GM08714 (cell line): Measurements from ENCODE around the gene SH3PXD2A.
"Not testable (repeated sequence)": the region's sequence is repeated elsewhere in the genome, so short reads cannot be mapped to it uniquely, and the experiment has no call there.

Source experiments
- H3K4me3 ChIP-seq: fragments of 200-500 bp; sonication (Bioruptor generic); 2 replicates; pipeline ENCODE4 v1.5.1; 2014; ENCODE audit warnings: mild to moderate bottlenecking, low read length, inconsistent platforms
- ZNF274 ChIP-seq: IDR thresholded peaks from 2 replicates; pipeline ENCODE4 v1.6.1; 2012; ENCODE audit warnings: mild to moderate bottlenecking, low read depth, low read length

SH3PXD2A gene

DNA sequence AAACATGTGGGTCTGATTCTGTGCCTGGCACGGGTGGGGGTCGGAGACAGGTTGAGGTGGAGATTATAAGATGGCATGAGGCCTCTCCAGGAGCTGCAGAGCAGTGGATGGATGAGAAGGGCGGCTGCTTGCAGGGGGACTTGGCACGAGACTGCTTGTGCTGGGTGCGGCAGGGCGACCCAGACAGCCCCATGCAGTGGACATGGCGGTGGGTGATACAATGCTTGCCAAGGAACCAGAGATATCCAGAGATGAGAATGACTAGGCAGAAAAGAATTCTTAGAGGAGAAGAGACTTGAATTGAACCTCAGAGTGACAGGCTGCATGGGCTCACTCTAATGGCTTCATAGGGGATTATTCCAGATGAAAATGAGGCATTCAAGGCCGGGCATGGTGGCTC lies 216.4 kb downstream of the SH3PXD2A start:
- TF ChIP-seq ZNF274, result no peak

DNA sequence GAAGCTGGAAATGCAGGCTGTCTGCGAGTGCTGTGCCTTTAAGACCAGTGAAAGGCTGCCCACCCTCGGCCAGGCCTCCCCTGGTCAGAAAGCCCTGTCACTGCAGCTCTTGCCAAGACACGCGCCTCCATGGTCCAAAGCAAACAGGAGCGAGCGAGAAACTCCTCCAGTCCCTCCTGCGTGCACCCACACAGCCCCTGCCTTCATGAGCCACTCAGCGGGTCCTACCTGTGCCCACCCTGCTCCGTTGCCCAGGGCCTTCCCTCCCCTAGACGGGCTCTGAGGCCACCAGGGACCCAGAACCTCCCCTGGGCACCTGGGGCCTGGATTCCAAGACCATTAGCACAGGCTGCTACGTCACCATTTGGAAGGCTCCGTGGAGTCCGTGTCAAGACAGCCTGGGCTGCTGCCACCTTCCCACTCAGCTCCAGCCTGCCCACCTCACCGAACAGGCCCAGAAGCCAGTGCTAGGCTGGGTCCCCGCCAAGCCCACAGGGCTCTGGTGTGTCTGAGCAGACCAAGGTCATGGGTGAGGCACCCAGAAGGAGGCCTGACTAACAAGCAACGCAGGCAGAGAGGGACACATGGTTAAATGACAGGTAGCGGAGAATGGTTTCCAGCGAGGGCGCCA lies 217.3 kb downstream of the SH3PXD2A start:
- no peak overlapping the region for H3K4me3 ChIP-seq
- no peak for TF ChIP-seq ZNF274

More for the DNA sequence above, 216.4 kb downstream of the SH3PXD2A start:
- no peak overlapping the region for H3K4me3 ChIP-seq

DNA sequence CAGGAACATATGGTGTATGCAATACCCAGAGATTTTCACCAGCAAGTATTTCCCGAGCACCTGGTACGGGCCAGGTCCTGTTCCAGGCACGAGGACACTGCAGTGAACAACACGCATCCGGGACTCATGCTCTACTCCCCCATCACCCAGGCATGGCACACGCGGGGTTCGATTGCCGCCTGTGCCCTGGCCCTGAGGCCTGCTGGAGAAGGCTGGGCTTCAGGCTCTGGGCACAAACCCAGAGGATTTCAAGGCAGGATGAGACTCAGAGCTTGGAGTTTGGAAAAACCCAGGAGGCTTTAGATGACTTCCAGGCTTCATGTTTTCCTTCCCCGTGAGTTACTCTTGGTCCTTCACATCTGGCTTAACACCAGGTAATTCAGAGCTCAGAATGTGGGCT lies 218.4 kb downstream of the SH3PXD2A start:
- TF ChIP-seq ZNF274, result no peak
- no peak overlapping the region for H3K4me3 ChIP-seq

DNA sequence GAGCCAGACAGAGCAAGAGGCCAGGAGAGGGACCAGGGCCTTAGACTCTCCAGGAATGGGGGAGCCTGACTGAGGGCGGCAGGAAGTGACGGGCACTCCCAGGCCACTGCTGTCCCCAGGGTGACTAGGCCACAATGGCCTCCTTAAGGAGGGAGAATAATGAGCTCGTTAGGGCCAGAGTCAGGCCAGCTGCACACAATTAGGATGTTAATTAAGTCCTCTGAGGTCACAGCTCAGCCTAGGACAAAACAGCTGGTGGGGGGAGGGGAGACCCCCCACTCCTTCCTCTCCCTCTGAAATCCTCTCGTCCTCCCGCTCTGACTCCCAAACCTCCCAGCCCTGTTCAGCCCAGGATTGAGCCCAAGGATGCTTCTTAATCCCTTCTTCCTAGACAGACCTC lies 218.9 kb downstream of the SH3PXD2A start:
- no peak overlapping the region for H3K4me3 ChIP-seq
- no peak for TF ChIP-seq ZNF274

DNA sequence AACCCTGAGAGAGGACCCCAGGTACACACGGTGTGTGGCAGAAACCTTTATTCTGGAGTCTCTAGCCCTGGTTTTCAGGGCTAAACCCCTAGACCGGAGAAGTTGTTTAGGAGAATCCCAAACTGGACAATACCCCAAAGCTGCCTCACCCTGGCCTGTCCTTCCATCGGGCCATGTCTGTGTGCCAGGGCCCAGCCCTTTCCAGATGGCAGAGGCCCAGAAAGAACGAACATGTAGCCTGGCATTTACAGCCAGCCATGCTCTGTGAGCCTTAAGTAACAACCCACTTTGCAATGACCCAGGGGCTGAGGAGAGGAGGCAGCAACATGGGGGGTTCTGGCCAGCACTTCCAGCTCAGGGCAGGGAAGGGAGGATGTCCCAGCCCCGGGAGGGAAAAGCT lies 219.8 kb downstream of the SH3PXD2A start:
- no peak overlapping the region for H3K4me3 ChIP-seq
- TF ChIP-seq ZNF274, result no peak

DNA sequence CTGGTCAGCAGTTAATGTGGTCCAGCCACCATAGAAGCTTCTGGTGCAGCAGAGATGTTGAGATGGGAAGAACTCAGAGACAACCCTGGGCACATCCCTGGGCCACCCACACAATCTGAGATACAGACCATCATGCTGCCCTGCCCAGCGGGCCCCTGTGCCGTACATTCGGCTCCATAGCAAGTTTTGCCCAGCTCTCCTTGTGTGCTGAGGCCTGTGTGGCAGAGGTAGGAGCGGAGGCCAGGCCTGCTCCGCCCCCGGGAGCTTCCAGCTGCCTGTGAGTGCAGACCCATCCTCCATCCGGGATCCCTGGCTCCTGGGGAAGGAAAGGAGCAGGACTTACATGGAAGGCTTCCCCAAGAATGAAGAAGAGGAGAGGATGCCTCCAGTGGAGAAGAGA lies 221.5 kb downstream of the SH3PXD2A start:
- TF ChIP-seq ZNF274, result no peak
- no peak overlapping the region for H3K4me3 ChIP-seq

DNA sequence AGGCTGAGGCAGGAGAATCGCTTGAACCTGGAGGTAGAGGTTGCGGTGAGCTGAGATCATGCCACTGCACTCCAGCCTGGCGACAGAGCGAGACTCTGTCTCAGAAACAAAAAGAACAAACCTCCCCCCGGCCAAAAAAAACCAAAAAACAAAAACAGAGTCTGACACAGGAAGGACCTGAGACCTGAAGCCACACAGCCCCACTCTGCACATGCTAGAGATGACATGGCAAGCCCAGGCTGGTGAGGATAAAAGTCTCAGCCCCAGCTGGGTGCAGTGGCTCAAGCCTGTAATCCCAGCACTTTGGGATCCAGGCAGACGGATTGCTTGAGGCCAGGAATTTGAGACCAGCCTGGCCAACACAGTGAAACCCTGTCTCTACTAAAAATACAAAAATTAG lies 222.5 kb downstream of the SH3PXD2A start:
- H3K4me3 ChIP-seq, result not testable (repeated sequence)

DNA sequence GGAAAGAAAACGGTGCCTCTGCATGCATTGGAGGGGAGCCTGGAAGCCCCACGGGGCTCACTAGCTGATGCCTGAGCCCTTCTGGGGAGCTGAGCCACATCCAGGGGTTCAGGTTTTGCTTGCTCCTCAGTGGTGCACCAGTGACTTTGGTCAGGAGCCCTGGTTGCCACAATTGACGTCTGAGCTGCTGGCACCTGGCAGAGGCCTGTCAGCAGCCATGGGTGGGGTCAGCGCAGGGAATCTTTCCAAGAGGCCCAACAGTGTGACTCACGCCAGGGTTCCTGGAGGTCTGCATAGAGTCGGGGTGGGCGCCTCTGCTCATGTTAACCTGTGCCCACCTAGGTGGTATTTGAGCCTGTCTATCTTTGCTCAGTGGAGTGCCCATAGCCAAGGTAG lies 223.1 kb downstream of the SH3PXD2A start:
- no peak overlapping the region for H3K4me3 ChIP-seq
- no peak for TF ChIP-seq ZNF274

DNA sequence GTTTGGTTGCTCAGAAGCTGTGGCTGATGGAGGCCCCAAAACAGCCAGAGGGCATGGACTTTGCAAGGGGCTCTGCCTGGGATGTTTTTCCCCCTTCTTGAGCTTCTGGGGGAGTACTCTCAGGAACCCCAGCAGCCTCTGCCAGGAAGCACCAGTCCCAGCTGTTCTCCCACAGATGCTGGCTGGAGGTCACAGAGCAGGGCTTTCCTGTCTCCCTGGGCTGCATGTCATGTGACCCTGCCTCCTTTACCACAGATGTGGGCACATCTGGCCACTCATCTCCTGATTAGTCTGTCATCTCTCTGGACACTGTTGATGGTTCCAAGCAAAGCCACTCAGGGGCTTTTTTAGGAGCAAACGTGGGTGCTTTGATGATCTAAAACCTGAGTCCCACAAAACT lies 225.2 kb downstream of the SH3PXD2A start:
- TF ChIP-seq ZNF274, result no peak
- H3K4me3 ChIP-seq, result no peak overlapping the region

DNA sequence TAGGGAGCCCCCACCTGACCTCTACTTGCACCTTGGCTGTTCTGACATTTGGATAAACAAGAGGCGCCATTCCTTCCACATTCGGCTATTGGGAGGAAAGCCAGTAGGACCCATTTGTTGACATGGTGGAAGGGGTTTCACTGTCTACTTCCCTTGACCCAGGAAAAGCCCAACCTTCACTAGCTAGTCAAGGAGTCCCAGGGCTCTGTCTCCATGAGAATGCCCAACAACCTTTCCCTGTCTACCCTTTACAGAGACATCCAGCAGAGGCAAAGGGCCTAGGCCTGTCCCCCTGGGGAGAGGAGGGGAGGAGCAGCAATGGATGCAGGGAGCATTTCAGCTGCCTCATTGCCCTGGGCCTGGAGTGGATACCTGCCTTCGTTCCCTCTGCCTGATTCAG lies 225.8 kb downstream of the SH3PXD2A start:
- no peak for TF ChIP-seq ZNF274

DNA sequence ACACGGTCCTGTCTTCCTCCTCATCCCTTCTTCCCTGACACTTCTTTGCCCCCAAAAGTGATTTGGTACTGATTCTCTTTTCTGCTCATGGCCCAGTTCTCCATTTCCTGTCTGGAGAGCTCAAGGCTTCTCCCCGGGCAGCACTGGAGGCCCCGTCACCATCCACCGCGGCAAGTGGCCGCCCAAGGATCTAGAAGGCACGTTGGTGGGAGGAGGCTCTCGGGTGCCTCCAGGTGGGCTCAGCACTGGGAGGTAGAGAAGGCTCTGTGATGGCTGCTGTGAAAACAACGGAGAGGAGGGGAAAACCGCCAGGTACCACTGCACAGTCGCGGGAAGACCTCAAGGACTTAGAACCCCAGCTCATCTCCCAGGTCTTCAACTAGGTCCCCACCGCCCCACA lies 227.5 kb downstream of the SH3PXD2A start:
- no peak for TF ChIP-seq ZNF274
- H3K4me3 ChIP-seq, result no peak overlapping the region

More for the DNA sequence above, 225.8 kb downstream of the SH3PXD2A start:
- no peak overlapping the region for H3K4me3 ChIP-seq

DNA sequence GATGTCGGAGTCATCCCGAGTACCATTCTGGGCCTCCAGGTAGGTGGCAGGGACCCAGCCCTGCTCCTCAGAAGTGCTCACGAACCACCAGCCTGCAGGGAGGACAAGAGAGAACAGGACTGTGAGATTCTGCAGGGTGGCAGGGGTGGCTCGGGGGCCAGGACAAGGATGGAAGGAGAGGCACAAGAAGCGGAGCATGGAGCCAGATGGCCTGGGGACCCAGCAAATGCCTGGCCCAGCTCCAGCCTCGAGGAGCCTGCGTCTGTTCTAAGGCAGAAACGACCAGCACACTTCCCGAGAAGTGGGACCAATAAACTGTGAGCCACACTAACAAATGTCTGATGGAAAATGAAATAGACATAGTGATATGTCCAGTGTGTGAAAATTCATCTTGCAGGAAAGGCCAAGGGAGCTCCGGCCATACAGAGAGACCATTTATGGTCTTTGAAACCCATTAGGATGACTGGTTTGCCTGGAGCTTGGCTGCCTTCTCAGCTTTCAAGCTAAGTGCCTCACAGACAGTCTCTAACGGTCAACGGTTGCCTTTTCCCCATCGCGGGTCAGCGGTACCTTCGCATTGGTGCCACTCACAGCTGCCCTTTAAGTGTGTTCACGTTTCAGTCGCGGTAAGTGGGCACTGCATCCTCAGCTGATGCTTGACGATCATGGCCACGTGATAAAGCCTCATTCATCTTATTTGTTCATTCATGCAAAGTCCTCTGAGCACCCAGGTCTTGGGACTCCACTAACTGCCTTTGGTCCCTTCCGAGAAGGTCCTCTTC lies 228.1 kb downstream of the SH3PXD2A start:
- TF ChIP-seq ZNF274, result no peak
- H3K4me3 ChIP-seq, result no peak overlapping the region

DNA sequence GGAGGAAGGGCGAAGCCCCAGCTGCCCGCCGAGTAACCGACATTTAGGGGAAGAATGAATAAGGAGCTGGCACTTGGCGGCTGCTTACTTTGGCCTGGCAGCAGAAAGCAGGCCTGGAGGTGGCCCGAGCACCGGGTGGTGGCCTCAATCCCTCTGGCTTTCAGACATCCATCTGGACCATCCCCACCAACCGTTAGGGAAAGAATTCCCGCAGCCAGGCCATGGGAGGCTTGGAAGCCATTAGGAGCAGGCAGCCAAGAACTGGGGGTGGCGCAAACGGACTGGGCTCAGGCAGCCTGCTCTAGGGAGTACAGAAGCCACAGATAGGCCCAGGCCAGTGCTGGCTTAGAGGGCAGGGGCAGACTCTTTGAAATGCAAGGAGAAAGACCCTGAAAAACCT lies 229.2 kb downstream of the SH3PXD2A start:
- TF ChIP-seq ZNF274, result no peak

DNA sequence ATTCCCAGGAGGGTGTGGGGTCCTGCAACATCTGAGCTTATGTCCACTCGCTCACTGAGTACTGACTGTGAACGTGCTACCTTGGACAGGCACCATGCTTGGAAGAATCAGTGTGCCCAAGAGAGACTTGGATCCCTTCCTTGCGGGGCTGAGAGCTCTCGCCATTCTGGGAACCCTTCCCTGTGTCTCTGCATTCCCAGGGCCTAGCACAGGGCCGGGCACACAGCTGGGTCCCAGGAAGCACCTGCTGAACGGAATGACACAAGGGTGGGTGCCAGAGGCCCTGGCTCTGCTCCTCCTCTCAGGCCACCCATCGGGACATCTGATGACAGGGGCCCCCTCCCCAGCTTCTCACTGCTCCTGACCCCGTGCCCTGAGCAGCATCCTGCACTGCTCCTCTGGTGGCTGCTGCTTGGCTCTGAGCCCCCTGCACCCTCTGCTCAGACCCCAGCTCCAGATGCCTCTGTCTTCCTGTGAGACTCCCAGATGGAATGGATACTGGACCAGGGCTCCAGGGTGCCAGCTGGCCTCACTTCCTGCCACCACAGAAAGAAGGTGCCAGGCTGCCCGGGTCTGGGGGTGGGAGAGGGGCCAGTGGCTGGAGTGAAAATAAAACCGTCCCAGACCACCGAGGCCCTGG lies 232.3 kb downstream of the SH3PXD2A start:
- no peak overlapping the region for H3K4me3 ChIP-seq
- no peak for TF ChIP-seq ZNF274

More for the DNA sequence above, 229.2 kb downstream of the SH3PXD2A start:
- H3K4me3 ChIP-seq, result no peak overlapping the region

DNA sequence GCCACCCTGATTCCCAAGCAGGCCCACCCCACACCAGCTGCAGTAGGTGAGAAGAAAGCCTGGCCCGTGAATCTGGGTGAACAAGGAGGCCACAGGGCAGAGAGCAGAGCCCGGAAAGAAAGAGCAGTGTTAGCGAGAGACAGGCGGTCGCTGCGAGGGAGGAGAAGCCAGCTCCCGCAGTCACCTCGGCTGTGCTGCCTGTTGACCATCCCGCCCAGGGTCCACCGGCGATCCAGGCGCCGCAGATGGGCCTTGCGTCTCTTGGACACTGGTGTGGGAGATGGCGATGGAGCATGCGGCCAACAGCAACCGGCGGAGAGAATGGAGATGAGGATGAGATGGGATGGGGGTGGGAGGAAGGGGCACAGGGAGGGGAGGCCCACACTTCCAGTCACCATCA lies 233.1 kb downstream of the SH3PXD2A start:
- TF ChIP-seq ZNF274, result no peak
- H3K4me3 ChIP-seq, result no peak overlapping the region

DNA sequence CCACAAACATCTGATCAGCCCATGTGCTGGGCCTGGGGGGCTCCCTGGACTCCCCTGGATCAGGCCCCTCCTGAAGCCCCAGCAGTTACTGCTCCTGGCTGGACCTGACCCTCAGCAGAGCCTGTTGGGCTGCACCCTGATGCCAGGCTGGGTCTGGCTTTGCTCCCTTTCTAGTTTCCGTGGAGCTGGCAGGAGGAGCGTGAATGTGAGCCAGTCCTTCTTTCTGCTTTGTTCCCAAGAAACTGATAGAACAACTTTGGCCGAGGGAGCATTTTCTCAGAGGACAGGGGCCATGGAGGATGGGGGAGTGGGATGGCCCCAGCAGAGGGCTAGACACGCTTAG lies 233.6 kb downstream of the SH3PXD2A start:
- no peak for TF ChIP-seq ZNF274
- no peak overlapping the region for H3K4me3 ChIP-seq
